Measurements from ENCODE around the gene KCNA1.

The KCNA1 gene

GRCh38 chr12:4960547-4960946 is 50.8 kb downstream of the KCNA1 start:
- DNase-seq (ENCODE audit: low read depth) = no peak

- no peak for DNase-seq (ENCODE audit: low read depth)
These were observed 51.6 kb downstream of the KCNA1 start for GRCh38 chr12:4961311-4961710.

- no peak for DNase-seq (ENCODE audit: low read depth)
These were observed 53.1 kb downstream of the KCNA1 start for GRCh38 chr12:4962539-4963486.
